ENCODE data around the gene PDZD8. TPM values are rescaled to one million over a fixed set of nuclear protein-coding genes. Genes with fewer than 3 reads are reported as not detected.

The PDZD8 gene
- total RNA-seq, 2 experiments from 2014 or later: 19.7 to 20.4 TPM

- Mint-ChIP-seq H3K27ac (no peak overlapping the region), H3K27me3 (peaks cover 5% of the 10 kb centered on the region), H3K4me3 (no peak overlapping the region), H3K36me3 (no peaks in the 10 kb centered on the region), H3K4me1 (no peaks in the 10 kb centered on the region), H3K9me3 (no peaks in the 10 kb centered on the region)
- no peak for DNase-seq
Measured at GRCh38 chr10:117268907-117269306, 106.3 kb downstream of the PDZD8 start.

DNA sequence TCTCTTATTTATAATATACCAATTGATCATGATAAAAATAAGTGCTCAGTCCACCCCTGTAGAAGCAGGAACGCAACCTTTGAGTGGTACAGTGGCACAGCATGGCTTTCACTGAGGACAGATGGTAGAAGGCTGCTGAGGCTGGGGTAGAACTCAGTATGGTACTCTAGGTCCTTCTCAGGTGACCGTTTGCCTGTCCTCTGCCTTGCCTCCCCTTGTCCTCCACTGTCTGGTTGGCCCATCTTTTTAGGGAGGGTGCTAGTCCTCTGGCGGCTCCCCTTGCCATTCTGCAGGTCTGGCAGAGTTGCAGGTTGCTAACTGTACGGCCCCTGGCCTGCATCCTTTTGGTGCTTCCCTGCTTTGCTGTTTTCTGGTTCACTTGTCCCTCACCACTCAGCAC is 107.0 kb downstream of the PDZD8 start:
- DNase-seq: no peak
- H3K9me3 Mint-ChIP-seq: no peaks in the 10 kb centered on the region
- H3K27ac Mint-ChIP-seq: no peak overlapping the region
- peaks cover 5% of the 10 kb centered on the region for H3K27me3 Mint-ChIP-seq
- no peaks in the 10 kb centered on the region for H3K36me3 Mint-ChIP-seq
- H3K4me3 Mint-ChIP-seq: no peak overlapping the region
- H3K4me1 Mint-ChIP-seq: no peaks in the 10 kb centered on the region

DNA sequence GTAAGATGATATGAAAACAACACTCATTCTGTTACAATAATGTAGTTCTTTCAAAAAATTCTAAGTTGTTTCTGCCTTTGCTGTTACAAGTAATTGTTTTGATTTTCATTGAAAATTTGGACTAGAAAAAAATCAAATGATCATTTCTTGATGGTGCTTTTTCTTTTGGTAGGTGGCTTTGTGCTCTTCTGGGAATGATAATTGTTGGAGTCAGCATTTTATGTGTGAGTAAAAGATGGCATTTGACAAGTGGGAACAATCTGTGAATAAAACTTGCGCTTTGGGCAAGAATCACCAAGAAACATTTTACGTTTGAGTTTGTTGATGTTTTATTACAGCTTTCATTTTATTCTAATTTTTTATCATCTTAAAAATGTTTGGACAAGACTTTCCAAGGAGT is 108.4 kb downstream of the PDZD8 start:
- Mint-ChIP-seq H3K27me3 (peaks cover 11% of the 10 kb centered on the region), H3K9me3 (no peaks in the 10 kb centered on the region), H3K4me1 (no peaks in the 10 kb centered on the region), H3K4me3 (no peak overlapping the region), H3K27ac (no peak overlapping the region), H3K36me3 (no peaks in the 10 kb centered on the region)
- DNase-seq: no peak

DNA sequence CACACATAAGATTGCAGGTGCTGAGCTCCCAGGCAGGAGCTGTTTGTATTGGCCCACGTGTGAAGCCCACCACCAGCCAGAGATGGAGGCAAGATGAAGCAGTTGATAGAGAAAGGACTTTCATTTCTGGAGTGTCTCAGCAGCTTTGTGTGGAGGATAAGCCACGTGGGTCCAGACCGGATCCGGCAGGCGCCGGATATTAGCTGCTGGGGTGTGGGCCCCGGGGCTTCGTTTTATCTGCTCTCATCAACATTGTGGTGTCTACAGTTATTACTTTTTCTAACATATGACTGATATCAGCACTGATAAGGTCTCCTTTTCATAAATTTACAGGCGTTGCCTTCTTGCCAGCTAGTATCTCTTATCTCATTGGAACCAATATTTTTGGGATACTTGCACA is 108.8 kb downstream of the PDZD8 start:
- no peak for DNase-seq
- Mint-ChIP-seq H3K27ac (no peak overlapping the region), H3K4me3 (no peak overlapping the region), H3K27me3 (peaks cover 14% of the 10 kb centered on the region), H3K36me3 (no peaks in the 10 kb centered on the region), H3K9me3 (no peaks in the 10 kb centered on the region), H3K4me1 (no peaks in the 10 kb centered on the region)

DNA sequence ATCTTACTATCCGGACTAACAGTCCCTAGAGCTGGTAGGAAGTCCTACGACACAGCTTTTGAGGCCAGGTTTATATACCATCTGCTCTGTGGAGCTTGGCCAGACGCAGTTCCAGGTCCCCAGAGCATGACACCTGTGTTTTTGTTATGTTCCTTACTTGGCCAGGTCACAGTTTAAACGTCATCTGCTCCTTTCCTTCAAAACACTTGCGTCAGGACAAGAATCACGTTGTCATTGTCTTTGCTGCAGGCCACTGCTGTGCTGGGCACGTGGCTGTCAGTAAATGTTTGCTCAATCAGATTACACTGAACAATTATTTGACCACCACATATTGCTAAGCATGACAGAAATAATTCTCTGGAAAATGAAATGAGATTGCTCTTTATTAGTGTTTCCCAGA is 110.5 kb downstream of the PDZD8 start:
- Mint-ChIP-seq H3K27ac (no peak overlapping the region), H3K4me1 (no peaks in the 10 kb centered on the region), H3K9me3 (no peaks in the 10 kb centered on the region), H3K36me3 (no peaks in the 10 kb centered on the region), H3K4me3 (no peak overlapping the region), H3K27me3 (peaks cover 27% of the 10 kb centered on the region)
- DNase-seq: no peak

- no peaks in the 10 kb centered on the region for H3K36me3 Mint-ChIP-seq
- peaks cover 5% of the 10 kb centered on the region for H3K4me1 Mint-ChIP-seq
- no peak for DNase-seq
- H3K27me3 Mint-ChIP-seq: peaks cover 37% of the 10 kb centered on the region
- no peak overlapping the region for H3K27ac Mint-ChIP-seq
- H3K9me3 Mint-ChIP-seq: no peaks in the 10 kb centered on the region
- H3K4me3 Mint-ChIP-seq: no peak overlapping the region
Measured at GRCh38 chr10:117262903-117263293, 112.3 kb downstream of the PDZD8 start.

DNA sequence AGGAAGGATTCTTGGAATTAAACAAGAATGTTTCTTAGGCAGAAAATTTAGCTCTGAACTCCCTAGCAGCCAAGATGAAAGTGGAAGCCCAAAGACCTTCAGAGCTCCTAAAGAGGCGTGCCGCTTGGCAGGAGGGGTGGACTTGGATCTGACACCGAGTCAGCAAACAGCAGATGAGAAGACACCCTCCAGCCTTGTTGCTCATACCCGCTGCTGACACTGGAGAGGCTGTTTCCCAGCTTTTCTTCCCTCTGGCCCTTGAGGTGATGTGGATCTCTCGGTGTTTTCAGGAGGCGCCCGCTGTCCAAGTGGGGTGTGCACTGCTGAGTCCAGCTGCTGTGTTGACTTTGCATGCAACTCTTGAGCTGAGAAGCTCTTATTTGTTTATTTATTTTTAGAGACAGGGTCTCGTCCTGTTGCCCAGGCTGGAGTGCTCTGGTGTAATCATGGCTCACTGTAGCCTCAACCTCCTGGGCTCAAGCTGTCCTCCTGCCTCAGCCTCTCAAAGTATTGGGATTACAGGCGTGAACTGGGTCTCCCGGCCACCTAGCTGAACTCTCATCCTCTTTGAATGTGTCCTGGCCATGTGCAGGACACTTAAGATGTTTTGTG is 112.8 kb downstream of the PDZD8 start:
- peaks cover 37% of the 10 kb centered on the region for H3K27me3 Mint-ChIP-seq
- H3K4me1 Mint-ChIP-seq: peaks cover 5% of the 10 kb centered on the region
- H3K36me3 Mint-ChIP-seq: no peaks in the 10 kb centered on the region
- no peak overlapping the region for H3K27ac Mint-ChIP-seq
- H3K4me3 Mint-ChIP-seq: no peak overlapping the region
- DNase-seq: no peak
- no peaks in the 10 kb centered on the region for H3K9me3 Mint-ChIP-seq

DNA sequence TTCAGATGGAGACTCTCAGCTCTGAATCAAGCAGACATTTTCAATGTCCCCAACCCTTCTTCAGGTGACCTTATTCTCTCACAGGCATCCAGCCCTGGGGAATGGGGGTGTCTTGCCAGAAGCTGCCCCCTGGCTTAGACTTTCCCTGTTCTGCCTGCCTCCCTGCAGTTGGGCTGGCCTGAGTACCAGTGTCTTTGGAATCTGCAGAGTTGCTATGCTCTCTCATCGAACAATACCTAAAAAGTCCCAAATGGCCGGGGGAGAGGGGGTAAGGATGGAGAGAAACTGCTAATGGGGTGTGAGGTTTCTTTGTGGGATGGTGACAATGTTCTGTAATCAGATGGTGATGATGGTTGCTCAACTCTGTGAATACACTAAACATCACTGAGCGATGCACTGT is 113.7 kb downstream of the PDZD8 start:
- Mint-ChIP-seq H3K27me3 (peaks cover 37% of the 10 kb centered on the region), H3K27ac (no peak overlapping the region), H3K4me1 (peaks cover 5% of the 10 kb centered on the region), H3K9me3 (no peaks in the 10 kb centered on the region), H3K4me3 (no peak overlapping the region), H3K36me3 (no peaks in the 10 kb centered on the region)
- DNase-seq: no peak

- no peak overlapping the region for H3K4me3 Mint-ChIP-seq
- H3K4me1 Mint-ChIP-seq: peaks cover 5% of the 10 kb centered on the region
- H3K27me3 Mint-ChIP-seq: peaks cover 37% of the 10 kb centered on the region
- H3K36me3 Mint-ChIP-seq: no peaks in the 10 kb centered on the region
- H3K9me3 Mint-ChIP-seq: no peaks in the 10 kb centered on the region
- no peak for DNase-seq
- no peak overlapping the region for H3K27ac Mint-ChIP-seq
Measured at GRCh38 chr10:117260084-117260483, 115.2 kb downstream of the PDZD8 start.

GRCh38 chr10:117259279-117259678 is 116.0 kb downstream of the PDZD8 start:
- Mint-ChIP-seq H3K27ac (no peak overlapping the region), H3K27me3 (peaks cover 34% of the 10 kb centered on the region), H3K4me3 (no peak overlapping the region), H3K9me3 (no peaks in the 10 kb centered on the region), H3K4me1 (peaks cover 5% of the 10 kb centered on the region), H3K36me3 (no peaks in the 10 kb centered on the region)
- DNase-seq: no peak

- Mint-ChIP-seq H3K4me3 (no peak overlapping the region), H3K36me3 (no peaks in the 10 kb centered on the region), H3K4me1 (peaks cover 5% of the 10 kb centered on the region), H3K27ac (no peak overlapping the region), H3K27me3 (peaks cover 34% of the 10 kb centered on the region), H3K9me3 (no peaks in the 10 kb centered on the region)
- no peak for DNase-seq
Measured at GRCh38 chr10:117257721-117258120, 117.5 kb downstream of the PDZD8 start.

DNA sequence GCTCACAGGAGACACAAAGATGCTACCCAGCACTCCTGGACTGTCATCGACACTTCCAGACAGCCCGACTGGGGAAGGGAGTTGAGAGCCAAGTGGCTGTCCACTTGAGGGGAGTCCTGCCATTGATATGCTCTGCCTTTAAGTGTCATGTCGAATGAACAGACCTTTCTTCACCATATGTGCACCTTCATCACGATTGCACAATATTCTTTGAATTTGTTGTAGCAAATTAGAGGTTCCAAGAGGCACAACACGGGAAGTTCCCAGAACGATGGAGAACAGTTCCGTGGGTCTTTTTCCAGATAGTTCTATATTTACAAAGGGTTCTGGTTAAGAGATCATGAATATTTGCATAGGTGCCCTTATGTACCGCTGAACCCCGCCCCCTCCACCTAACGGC is 118.3 kb downstream of the PDZD8 start:
- no peaks in the 10 kb centered on the region for H3K9me3 Mint-ChIP-seq
- peaks cover 5% of the 10 kb centered on the region for H3K4me1 Mint-ChIP-seq
- no peak for DNase-seq
- no peaks in the 10 kb centered on the region for H3K36me3 Mint-ChIP-seq
- H3K4me3 Mint-ChIP-seq: no peak overlapping the region
- H3K27me3 Mint-ChIP-seq: peaks cover 29% of the 10 kb centered on the region
- H3K27ac Mint-ChIP-seq: no peak overlapping the region

- Mint-ChIP-seq H3K27me3 (peaks cover 28% of the 10 kb centered on the region), H3K27ac (no peak overlapping the region), H3K4me3 (no peak overlapping the region), H3K36me3 (no peaks in the 10 kb centered on the region), H3K4me1 (peaks cover 5% of the 10 kb centered on the region), H3K9me3 (no peaks in the 10 kb centered on the region)
- no peak for DNase-seq
Measured at GRCh38 chr10:117255835-117256460, 119.3 kb downstream of the PDZD8 start.

- peaks cover 20% of the 10 kb centered on the region for H3K27me3 Mint-ChIP-seq
- no peak for DNase-seq
- H3K9me3 Mint-ChIP-seq: no peaks in the 10 kb centered on the region
- no peaks in the 10 kb centered on the region for H3K36me3 Mint-ChIP-seq
- H3K4me1 Mint-ChIP-seq: peaks cover 5% of the 10 kb centered on the region
- H3K4me3 Mint-ChIP-seq: no peak overlapping the region
- H3K27ac Mint-ChIP-seq: no peak overlapping the region
Measured at GRCh38 chr10:117254774-117255735, 120.2 kb downstream of the PDZD8 start.

GRCh38 chr10:117254338-117254737 is 120.9 kb downstream of the PDZD8 start:
- no peaks in the 10 kb centered on the region for H3K9me3 Mint-ChIP-seq
- H3K27me3 Mint-ChIP-seq: peaks cover 19% of the 10 kb centered on the region
- H3K4me3 Mint-ChIP-seq: no peak overlapping the region
- no peak for DNase-seq
- H3K27ac Mint-ChIP-seq: no peak overlapping the region
- H3K4me1 Mint-ChIP-seq: peaks cover 4% of the 10 kb centered on the region
- no peaks in the 10 kb centered on the region for H3K36me3 Mint-ChIP-seq

Data from activated naive CD8-positive, alpha-beta T cell treated with anti-CD3 and anti-CD28 coated beads for 36 hours (primary cell).